ENCODE measurements around the gene DDX28. TPM values are rescaled to one million over a fixed set of nuclear protein-coding genes. Genes with fewer than 3 reads are reported as not detected.

The DDX28 gene
- total and polyA plus RNA-seq, 10 of the 15 experiments (the other 5 are each of a cell fraction or from before 2014, with no cell fraction given) = 3.6 to 40.4 (median 20.0) TPM

- DNase-seq (ENCODE audit: low read depth, low spot score) (no peak), ATAC-seq (no peak), FAIRE-seq (no peak)
- Histone ChIP-seq H3K9me3 (replicated peaks; ENCODE audit: control insufficient read depth, insufficient read depth, low read length) (no peaks in the 10 kb centered on the region), H2AFZ (ENCODE audit: control insufficient read depth, low read depth, low read length) (no peak overlapping the region), H3K27ac (ENCODE audit: control insufficient read depth, insufficient read depth) (no peak overlapping the region), H4K20me1 (ENCODE audit: control insufficient read depth, insufficient read depth) (no peaks in the 10 kb centered on the region), H3K4me1 (ENCODE audit: control insufficient read depth, insufficient read depth, low read length) (peaks cover 43% of the 10 kb centered on the region), H3K79me2 (ENCODE audit: control insufficient read depth, insufficient read depth, low read length) (no peaks in the 10 kb centered on the region), H3K27me3 (replicated peaks in 1 of 2; ENCODE audit: control insufficient read depth in 2 of 2, insufficient read depth in 2 of 2, low read length in 1 of 2) (no peaks in the 10 kb centered on the region), H3K4me2 (ENCODE audit: control insufficient read depth, insufficient read depth) (no peak overlapping the region), H3K9ac (ENCODE audit: control insufficient read depth, insufficient read depth, low read length) (no peak overlapping the region), H3K4me3 (no peak overlapping the region), H3K36me3 (ENCODE audit: control insufficient read depth in 2 of 2, insufficient read depth in 2 of 2, low read length in 1 of 2) (peaks cover 32 to 38% of the 10 kb centered on the region in 2 experiments; a peak in 3 of 4 replicates)
- BruUV-seq (replicated peaks) = no TSS peak
- POLR2A ChIA-PET = interaction anchor here (0.6 to 8.8 kb wide), 5 partner anchors 8 to 213 kb away, joined by 3 to 135 read pairs (median 5); partner anchors contain the start of gene NFATC3
- SMC1A ChIA-PET (ENCODE audit: uncharacterized antibody, unreplicated experiment) = interaction anchor here (0.8 to 4.7 kb wide), 13 partner anchors 8 to 266 kb away, joined by 3 to 25 read pairs (median 4); partner anchors contain the start of genes NFATC3, RANBP10 and TSNAXIP1
- RAD21 ChIA-PET (ENCODE audit: unreplicated experiment) = interaction anchor here (1.0 to 9.8 kb wide), 6 partner anchors 12 to 257 kb away, joined by 3 to 105 read pairs (median 6); partner anchors contain the start of gene NFATC3
- in situ Hi-C loops (cut with MboI) (no loop called here), intact Hi-C loops (cut with micrococcal nuclease; ENCODE audit: unreplicated experiment) (no loop called here)
- 99% methylated on average over 9 of the region's 9 CpGs for WGBS (ENCODE audit: insufficient coverage, insufficient replicate concordance, low lambda C conversion rate, missing lambda C conversion rate)
- CTCF ChIA-PET = interaction anchor here (0.6 to 8.2 kb wide), 13 partner anchors 9 to 158 kb away, joined by 3 to 109 read pairs (median 4); partner anchors contain the start of genes DDX28, DUS2 and NFATC3
- TF ChIP-seq REST (IDR thresholded peaks at IDR 0.05; ENCODE audit: low read depth, low read length) = no peak
- TF ChIP-seq GABPA (IDR thresholded peaks at IDR 0.05; ENCODE audit: low read depth) = no peak
- TF ChIP-seq ZNF384 (IDR thresholded peaks at IDR 0.05; ENCODE audit: borderline replicate concordance, low read depth, low read length) = no peak
- TF ChIP-seq, protein P1, sequence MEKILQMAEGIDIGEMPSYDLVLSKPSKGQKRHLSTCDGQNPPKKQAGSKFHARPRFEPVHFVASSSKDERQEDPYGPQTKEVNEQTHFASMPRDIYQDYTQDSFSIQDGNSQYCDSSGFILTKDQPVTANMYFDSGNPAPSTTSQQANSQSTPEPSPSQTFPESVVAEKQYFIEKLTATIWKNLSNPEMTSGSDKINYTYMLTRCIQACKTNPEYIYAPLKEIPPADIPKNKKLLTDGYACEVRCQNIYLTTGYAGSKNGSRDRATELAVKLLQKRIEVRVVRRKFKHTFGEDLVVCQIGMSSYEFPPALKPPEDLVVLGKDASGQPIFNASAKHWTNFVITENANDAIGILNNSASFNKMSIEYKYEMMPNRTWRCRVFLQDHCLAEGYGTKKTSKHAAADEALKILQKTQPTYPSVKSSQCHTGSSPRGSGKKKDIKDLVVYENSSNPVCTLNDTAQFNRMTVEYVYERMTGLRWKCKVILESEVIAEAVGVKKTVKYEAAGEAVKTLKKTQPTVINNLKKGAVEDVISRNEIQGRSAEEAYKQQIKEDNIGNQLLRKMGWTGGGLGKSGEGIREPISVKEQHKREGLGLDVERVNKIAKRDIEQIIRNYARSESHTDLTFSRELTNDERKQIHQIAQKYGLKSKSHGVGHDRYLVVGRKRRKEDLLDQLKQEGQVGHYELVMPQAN (conservative IDR thresholded peaks at IDR 0.05) = no peak
- TF ChIP-seq PML (IDR thresholded peaks at IDR 0.05; ENCODE audit: low read length) = no peak
- TF ChIP-seq BMI1 (IDR thresholded peaks at IDR 0.05; ENCODE audit: borderline replicate concordance) = no peak
- no peak for TF ChIP-seq NR2C2 (IDR thresholded peaks at IDR 0.05; ENCODE audit: borderline replicate concordance, control insufficient read depth, insufficient read length, low read depth)
- no peak for TF ChIP-seq SUZ12 (IDR thresholded peaks at IDR 0.05; ENCODE audit: unreplicated experiment)
- no peak for TF ChIP-seq IKZF2 (IDR thresholded peaks at IDR 0.05)
- no peak for TF ChIP-seq RCOR1 (conservative IDR thresholded peaks at IDR 0.05; ENCODE audit: low read depth, low read length)
- no peak for TF ChIP-seq SREBF2 (IDR thresholded peaks at IDR 0.05; ENCODE audit: low read length)
- no peak for TF ChIP-seq ZBTB40 (IDR thresholded peaks at IDR 0.05; ENCODE audit: borderline replicate concordance)
- no peak for TF ChIP-seq NFIC (IDR thresholded peaks at IDR 0.05; ENCODE audit: low read depth, low read length)
Observed at GRCh38 chr16:68072038-68072695, 49.1 kb upstream of the DDX28 start.

All from GM12878 (cell line).